H9 (cell line): Measurements from ENCODE around the gene DEFB116. TPM values are rescaled to one million over a fixed set of nuclear protein-coding genes. Genes with fewer than 3 reads are reported as not detected.

Source experiments
- DNase-seq: peaks from one replicate; pipeline ENCODE4 v3.0.0-alpha.2; 2017
- H2AFZ ChIP-seq: one replicate; pipeline ENCODE4 v1.6.1; 2013; ENCODE audit warnings: mild to moderate bottlenecking, low read length, control low read depth, moderate library complexity
- H2AK5ac ChIP-seq: 2 replicates; pipeline ENCODE4 v1.6.1; 2013; ENCODE audit warnings: low read length, control low read depth, mixed read lengths; ENCODE audit not compliant: insufficient read length
- H2BK120ac ChIP-seq: one replicate; pipeline ENCODE4 v1.6.1; 2013; ENCODE audit warnings: low read depth, mild to moderate bottlenecking, low read length, control low read depth, inconsistent platforms; ENCODE audit not compliant: poor library complexity, severe bottlenecking
- H2BK12ac ChIP-seq: 2 replicates; pipeline ENCODE4 v1.6.1; 2013; ENCODE audit warnings: low read length, control low read depth, mixed read lengths, low read depth; ENCODE audit not compliant: insufficient read length
- H2BK15ac ChIP-seq: 2 replicates; pipeline ENCODE4 v1.6.1; 2013; ENCODE audit warnings: low read depth, low read length, control low read depth
- H2BK20ac ChIP-seq: one replicate; pipeline ENCODE4 v1.6.1; 2013; ENCODE audit warnings: low read depth, mild to moderate bottlenecking, low read length, control low read depth, inconsistent platforms; ENCODE audit not compliant: poor library complexity, severe bottlenecking
- H2BK5ac ChIP-seq: 2 replicates; pipeline ENCODE4 v1.6.1; 2013; ENCODE audit warnings: low read length, control low read depth, mixed read lengths; ENCODE audit not compliant: insufficient read length
- H3K14ac ChIP-seq: 2 replicates; pipeline ENCODE4 v1.6.1; 2013; ENCODE audit warnings: low read length, control low read depth; ENCODE audit not compliant: insufficient read depth
- H3K18ac ChIP-seq: 2 replicates; pipeline ENCODE4 v1.6.1; 2013; ENCODE audit warnings: low read depth, mild to moderate bottlenecking, mixed read lengths, low read length, control low read depth; ENCODE audit not compliant: insufficient read length
- H3K23ac ChIP-seq: 2 replicates; pipeline ENCODE4 v1.6.1; 2013; ENCODE audit warnings: low read length, control low read depth, mixed read lengths, low read depth; ENCODE audit not compliant: insufficient read length
- H3K23me2 ChIP-seq: 2 replicates; pipeline ENCODE4 v1.6.1; 2013; ENCODE audit warnings: low read depth, mild to moderate bottlenecking, mixed read lengths, low read length, control low read depth; ENCODE audit not compliant: insufficient read length, poor library complexity, severe bottlenecking
- H3K27ac ChIP-seq: 2 replicates; pipeline ENCODE4 v1.5.1; 2013; ENCODE audit warnings: low read length, control low read depth, mixed read lengths, low read depth; ENCODE audit not compliant: insufficient read length
- H3K27me3 ChIP-seq: 2 replicates; pipeline ENCODE4 v1.6.1; 2013; ENCODE audit warnings: low read length, control low read depth, inconsistent platforms; ENCODE audit not compliant: insufficient read depth
- H3K4ac ChIP-seq: 2 replicates; pipeline ENCODE4 v1.6.1; 2013; ENCODE audit warnings: low read depth, mild to moderate bottlenecking, control low read depth, inconsistent platforms, low read length, moderate library complexity
- H3K4me1 ChIP-seq: 2 replicates; pipeline ENCODE4 v1.6.1; 2013; ENCODE audit warnings: low read length, control low read depth, inconsistent platforms; ENCODE audit not compliant: insufficient read depth
- H3K4me2 ChIP-seq: 2 replicates; pipeline ENCODE4 v1.6.1; 2013; ENCODE audit warnings: low read length, control low read depth, mixed read lengths; ENCODE audit not compliant: insufficient read length, insufficient read depth
- H3K56ac ChIP-seq: 2 replicates; pipeline ENCODE4 v1.6.1; 2013; ENCODE audit warnings: low read depth, mild to moderate bottlenecking, mixed read lengths, low read length, control low read depth; ENCODE audit not compliant: insufficient read length
- H3K79me1 ChIP-seq: 2 replicates; pipeline ENCODE4 v1.6.1; 2013; ENCODE audit warnings: low read depth, mild to moderate bottlenecking, moderate library complexity, low read length, control low read depth, inconsistent platforms; ENCODE audit not compliant: insufficient read depth, poor library complexity, severe bottlenecking
- H3K79me2 ChIP-seq: 2 replicates; pipeline ENCODE4 v1.6.1; 2013; ENCODE audit warnings: low read length, control low read depth, inconsistent platforms; ENCODE audit not compliant: insufficient read depth
- H3K9ac ChIP-seq: 2 replicates; pipeline ENCODE4 v1.6.1; 2013; ENCODE audit warnings: low read length, control low read depth, mixed read lengths; ENCODE audit not compliant: insufficient read length; ENCODE audit errors: extremely low read depth
- H3K9me3 ChIP-seq: one replicate; pipeline ENCODE4 v1.6.1; 2013; ENCODE audit warnings: low read depth, low read length, inconsistent platforms; ENCODE audit not compliant: control insufficient read depth
- H3T11ph ChIP-seq: one replicate; pipeline ENCODE4 v1.6.1; 2013; ENCODE audit warnings: mild to moderate bottlenecking, low read length, control low read depth, inconsistent platforms
- H4K20me1 ChIP-seq: one replicate; pipeline ENCODE4 v1.6.1; 2013; ENCODE audit not compliant: control insufficient read depth, insufficient read length, insufficient read depth
- H4K5ac ChIP-seq: 2 replicates; pipeline ENCODE4 v1.6.1; 2013; ENCODE audit warnings: low read depth, mild to moderate bottlenecking, mixed read lengths, low read length, control low read depth; ENCODE audit not compliant: insufficient read length
- H4K8ac ChIP-seq: replicated peaks from 2 replicates; pipeline ENCODE4 v1.6.1; 2013; ENCODE audit warnings: low read length, control low read depth, mixed read lengths, low read depth; ENCODE audit not compliant: insufficient read length
- H4K91ac ChIP-seq: 2 replicates; pipeline ENCODE4 v1.6.1; 2013; ENCODE audit warnings: low read depth, mild to moderate bottlenecking, moderate library complexity, mixed read lengths, low read length, control low read depth; ENCODE audit not compliant: insufficient read length
- H3K27ac Mint-ChIP-seq, 3 experiments: 2 replicates in 2 of 3; 3 replicates in 1 of 3; pipeline ENCODE4 v1.8.0; 2020 to 2021; ENCODE audit warnings: mixed read lengths in 3 of 3, mild to moderate bottlenecking in 1 of 3, moderate library complexity in 1 of 3
- H3K27me3 Mint-ChIP-seq: 2 replicates; pipeline ENCODE4 v1.8.0; 2021; ENCODE audit warnings: low read depth, mild to moderate bottlenecking, moderate library complexity, mixed read lengths
- H3K36me3 Mint-ChIP-seq, 3 experiments: 2 replicates in 2 of 3; 3 replicates in 1 of 3; pipeline ENCODE4 v1.8.0; 2020 to 2021; ENCODE audit warnings: low read depth in 3 of 3, mixed read lengths in 3 of 3; ENCODE audit not compliant: insufficient read depth in 1 of 3
- H3K4me1 Mint-ChIP-seq, 2 experiments: 2 replicates each; pipeline ENCODE4 v1.8.0; 2020; ENCODE audit warnings: mixed read lengths in 2 of 2
- H3K4me3 Mint-ChIP-seq, 2 experiments: 2 replicates in 1 of 2; 3 replicates in 1 of 2; pipeline ENCODE4 v1.8.0; 2020 to 2021; ENCODE audit warnings: mild to moderate bottlenecking in 2 of 2, mixed read lengths in 2 of 2, moderate library complexity in 1 of 2
- H3K9me3 Mint-ChIP-seq, 2 experiments: 2 replicates in 1 of 2; 3 replicates in 1 of 2; pipeline ENCODE4 v1.8.0; 2020; ENCODE audit warnings: mild to moderate bottlenecking in 2 of 2, mixed read lengths in 2 of 2, moderate library complexity in 1 of 2
- WGBS: extraction: QIAGEN DNeasy Blood & Tissue Kit; methylation state at CpG from one replicate; pipeline ENCODE4 v1.1.7; 2013; ENCODE audit warnings: missing lambda C conversion rate, low lambda C conversion rate, mixed read lengths; ENCODE audit not compliant: insufficient read length; ENCODE audit errors: extremely low coverage; 5-methylcytosine and 5-hydroxymethylcytosine counted together
- total RNA-seq: library from RNA; stranded (reverse); gene quantifications from 2 replicates; pipeline ENCODE4 v1.2.1, GENCODE V29; 2021
- TF ChIP-seq, protein P1 (sequence below): fragments of 200-600 bp; sonication (generic); conservative IDR thresholded peaks from 3 replicates; pipeline ENCODE4 v1.8.0; 2021; ENCODE audit warnings: antibody characterized with exemption, mild to moderate bottlenecking

Gene DEFB116
- total RNA-seq, 1 experiment from 2014 or later, result not detected

DNA sequence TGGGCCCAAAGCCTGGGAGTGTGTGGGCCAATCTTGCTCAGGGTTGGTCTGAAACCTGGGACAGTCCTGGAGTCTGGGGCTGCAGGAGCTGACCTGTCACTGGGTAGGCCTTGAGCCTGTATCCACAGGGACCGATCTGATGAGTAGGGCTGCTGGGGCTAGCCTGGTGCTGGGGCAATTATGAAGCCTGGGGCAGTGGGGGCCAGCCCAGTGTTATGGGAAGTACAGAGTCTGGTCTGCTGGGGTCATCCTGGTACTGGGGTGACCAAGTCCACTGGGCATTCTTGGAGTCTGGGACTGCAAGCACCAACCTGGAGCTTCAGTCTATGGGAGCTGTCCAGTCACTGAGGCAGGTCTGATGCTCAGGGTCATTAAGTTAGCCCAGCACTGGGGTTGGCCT is 30.2 kb downstream of the DEFB116 start:
- no peak overlapping the region for H2BK15ac ChIP-seq

More for the DNA sequence above, 30.2 kb downstream of the DEFB116 start:
- H3K9me3 Mint-ChIP-seq, result peaks cover 88 to 95% of the 10 kb centered on the region in 2 experiments
- H3K9ac ChIP-seq, result no peak overlapping the region
- no CpG with 5 or more reads among the region's 1 CpG for WGBS
- peaks cover 10% of the 10 kb centered on the region for H3K27me3 Mint-ChIP-seq
- no peak for DNase-seq
- H3K56ac ChIP-seq, result no peak overlapping the region
- H3K4me3 Mint-ChIP-seq, result no peak overlapping the region
- no peaks in the 10 kb centered on the region for H3K23me2 ChIP-seq
- H3K27ac ChIP-seq, result no peak overlapping the region
- H3K27me3 ChIP-seq, result no peaks in the 10 kb centered on the region
- H2BK20ac ChIP-seq, result no peak overlapping the region
- no peak overlapping the region for H2BK5ac ChIP-seq
- no peak overlapping the region for H2AK5ac ChIP-seq
- H3K14ac ChIP-seq, result no peak overlapping the region
- H3K18ac ChIP-seq, result no peak overlapping the region
- H4K8ac ChIP-seq, result no peak overlapping the region
- H3K23ac ChIP-seq, result no peak overlapping the region
- no peaks in the 10 kb centered on the region for H3K4me1 Mint-ChIP-seq
- H3K4ac ChIP-seq, result no peak overlapping the region
- H2BK12ac ChIP-seq, result no peak overlapping the region
- peaks cover 4 to 39% (median 20%) of the 10 kb centered on the region in 3 experiments; a peak in 6 of 7 replicates for H3K36me3 Mint-ChIP-seq
- peaks cover 63% of the 10 kb centered on the region for H3K9me3 ChIP-seq
- no peak overlapping the region for H3T11ph ChIP-seq
- no peak overlapping the region for H3K4me2 ChIP-seq
- no peak overlapping the region for H4K91ac ChIP-seq
- no peak overlapping the region for H2BK120ac ChIP-seq
- no peak overlapping the region for H4K5ac ChIP-seq
- no peaks in the 10 kb centered on the region for H3K4me1 ChIP-seq
- no peaks in the 10 kb centered on the region for H3K79me2 ChIP-seq
- TF ChIP-seq, protein P1, sequence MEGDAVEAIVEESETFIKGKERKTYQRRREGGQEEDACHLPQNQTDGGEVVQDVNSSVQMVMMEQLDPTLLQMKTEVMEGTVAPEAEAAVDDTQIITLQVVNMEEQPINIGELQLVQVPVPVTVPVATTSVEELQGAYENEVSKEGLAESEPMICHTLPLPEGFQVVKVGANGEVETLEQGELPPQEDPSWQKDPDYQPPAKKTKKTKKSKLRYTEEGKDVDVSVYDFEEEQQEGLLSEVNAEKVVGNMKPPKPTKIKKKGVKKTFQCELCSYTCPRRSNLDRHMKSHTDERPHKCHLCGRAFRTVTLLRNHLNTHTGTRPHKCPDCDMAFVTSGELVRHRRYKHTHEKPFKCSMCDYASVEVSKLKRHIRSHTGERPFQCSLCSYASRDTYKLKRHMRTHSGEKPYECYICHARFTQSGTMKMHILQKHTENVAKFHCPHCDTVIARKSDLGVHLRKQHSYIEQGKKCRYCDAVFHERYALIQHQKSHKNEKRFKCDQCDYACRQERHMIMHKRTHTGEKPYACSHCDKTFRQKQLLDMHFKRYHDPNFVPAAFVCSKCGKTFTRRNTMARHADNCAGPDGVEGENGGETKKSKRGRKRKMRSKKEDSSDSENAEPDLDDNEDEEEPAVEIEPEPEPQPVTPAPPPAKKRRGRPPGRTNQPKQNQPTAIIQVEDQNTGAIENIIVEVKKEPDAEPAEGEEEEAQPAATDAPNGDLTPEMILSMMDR, result no peak
- no peaks in the 10 kb centered on the region for H4K20me1 ChIP-seq
- no peak overlapping the region for H2AFZ ChIP-seq
- H3K79me1 ChIP-seq, result no peaks in the 10 kb centered on the region
- no peak overlapping the region for H3K27ac Mint-ChIP-seq
